HG03432 (cell line): ENCODE results near the gene GADD45G.

Experiments
- ATAC-seq: cut with Tn5 transposase; IDR thresholded peaks from one replicate; pipeline ENCODE4 v1.9.1; 2021; ENCODE audit warnings: mild to moderate bottlenecking, moderate library complexity; ENCODE audit not compliant: unreplicated experiment

Gene GADD45G

DNA sequence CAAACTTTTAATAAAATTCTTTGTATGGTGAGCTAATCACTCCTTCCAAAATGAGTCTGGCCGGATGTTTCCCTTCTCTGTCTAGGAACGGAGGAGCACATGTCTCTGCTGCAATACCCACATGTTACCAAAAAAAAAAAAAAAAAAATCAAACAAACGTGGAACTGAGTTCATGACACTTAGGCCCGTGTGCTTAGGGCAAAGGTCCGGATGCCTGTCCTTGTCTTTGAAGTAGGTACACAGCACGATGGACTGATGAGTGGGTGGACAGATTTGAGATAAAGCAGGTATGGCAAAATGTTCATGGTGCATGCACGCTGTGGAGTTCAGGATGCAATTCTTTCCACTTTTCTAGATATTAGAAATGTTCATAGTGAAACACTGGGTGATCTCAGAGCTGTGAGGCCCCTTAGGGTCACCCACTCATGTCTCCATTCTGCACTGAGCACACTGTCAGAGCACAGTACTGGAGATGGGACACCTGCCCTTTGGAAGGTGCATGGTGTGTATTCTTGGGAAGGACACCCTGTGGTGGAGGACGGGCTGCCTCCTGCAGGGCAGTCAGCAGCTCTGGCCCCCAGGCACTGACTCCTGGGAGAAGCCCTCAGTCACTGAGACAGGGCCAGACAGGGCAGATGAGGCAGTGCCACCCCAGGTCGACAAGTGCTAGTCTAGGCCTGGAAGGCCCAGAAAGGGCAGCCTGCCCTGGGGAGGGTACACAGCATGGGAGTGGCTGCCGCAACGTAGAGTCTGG is 43.6 kb downstream of the GADD45G start:
- ATAC-seq: no peak

DNA sequence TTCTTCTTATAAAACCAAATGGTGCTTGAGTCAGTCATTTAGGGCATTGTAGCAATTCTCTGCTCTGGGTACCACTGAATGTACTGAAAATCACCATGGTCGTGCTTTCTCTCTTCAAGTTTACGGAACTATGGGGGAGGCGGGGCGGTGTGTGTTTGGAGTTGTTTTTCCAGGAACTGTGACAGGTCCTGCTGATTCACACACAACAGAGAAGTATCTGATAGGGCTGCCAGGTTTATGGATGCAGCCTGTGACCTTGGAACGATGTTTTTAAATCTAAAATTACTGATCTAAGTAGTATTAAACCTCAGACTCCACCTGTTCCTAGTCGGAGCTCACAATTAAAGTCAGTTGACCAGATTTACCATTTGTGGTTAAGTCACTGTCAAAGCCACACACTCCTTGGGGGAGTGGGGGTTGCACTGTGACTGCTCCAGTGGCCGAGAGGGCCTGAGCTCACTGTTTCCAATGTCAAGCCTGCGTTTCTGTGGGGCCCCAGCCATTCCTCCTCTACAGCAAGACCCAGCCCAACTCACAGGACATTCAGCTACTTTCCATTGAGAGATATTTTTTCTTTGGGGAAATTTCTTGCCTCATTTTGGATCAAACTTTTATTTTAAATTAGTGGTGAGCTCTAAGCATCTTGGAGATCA is 44.4 kb downstream of the GADD45G start:
- ATAC-seq: no peak

DNA sequence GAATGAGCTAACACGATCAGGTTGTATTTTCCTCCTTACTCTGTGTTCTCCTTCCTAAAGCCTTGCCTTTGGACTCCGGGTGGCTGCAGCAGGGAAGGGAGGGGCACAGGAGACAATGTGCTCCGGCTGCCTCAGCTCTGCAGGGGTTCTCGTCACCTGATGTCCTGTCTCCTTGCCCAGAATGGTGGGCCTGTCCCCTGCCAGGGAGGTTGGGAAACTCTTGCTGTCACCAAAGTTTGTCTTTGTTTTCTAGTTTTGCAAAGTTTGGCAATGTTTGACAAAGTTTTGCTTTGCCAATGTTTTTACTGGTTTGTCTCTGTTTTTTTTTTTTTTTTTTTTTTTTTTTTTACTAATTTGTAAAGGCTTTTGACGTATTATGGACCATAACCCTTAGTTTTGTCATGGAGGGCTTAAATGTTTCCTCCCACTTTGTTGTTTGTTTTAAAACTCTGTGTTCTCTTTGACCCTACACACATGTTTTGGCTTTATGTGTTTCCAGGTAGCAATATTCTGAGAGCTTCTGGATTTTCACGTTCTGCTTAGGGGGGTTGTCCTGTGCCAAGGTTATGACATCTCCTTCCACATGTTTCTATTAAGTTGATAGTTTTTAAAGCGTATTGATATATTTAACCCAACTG is 49.3 kb downstream of the GADD45G start:
- no peak for ATAC-seq

DNA sequence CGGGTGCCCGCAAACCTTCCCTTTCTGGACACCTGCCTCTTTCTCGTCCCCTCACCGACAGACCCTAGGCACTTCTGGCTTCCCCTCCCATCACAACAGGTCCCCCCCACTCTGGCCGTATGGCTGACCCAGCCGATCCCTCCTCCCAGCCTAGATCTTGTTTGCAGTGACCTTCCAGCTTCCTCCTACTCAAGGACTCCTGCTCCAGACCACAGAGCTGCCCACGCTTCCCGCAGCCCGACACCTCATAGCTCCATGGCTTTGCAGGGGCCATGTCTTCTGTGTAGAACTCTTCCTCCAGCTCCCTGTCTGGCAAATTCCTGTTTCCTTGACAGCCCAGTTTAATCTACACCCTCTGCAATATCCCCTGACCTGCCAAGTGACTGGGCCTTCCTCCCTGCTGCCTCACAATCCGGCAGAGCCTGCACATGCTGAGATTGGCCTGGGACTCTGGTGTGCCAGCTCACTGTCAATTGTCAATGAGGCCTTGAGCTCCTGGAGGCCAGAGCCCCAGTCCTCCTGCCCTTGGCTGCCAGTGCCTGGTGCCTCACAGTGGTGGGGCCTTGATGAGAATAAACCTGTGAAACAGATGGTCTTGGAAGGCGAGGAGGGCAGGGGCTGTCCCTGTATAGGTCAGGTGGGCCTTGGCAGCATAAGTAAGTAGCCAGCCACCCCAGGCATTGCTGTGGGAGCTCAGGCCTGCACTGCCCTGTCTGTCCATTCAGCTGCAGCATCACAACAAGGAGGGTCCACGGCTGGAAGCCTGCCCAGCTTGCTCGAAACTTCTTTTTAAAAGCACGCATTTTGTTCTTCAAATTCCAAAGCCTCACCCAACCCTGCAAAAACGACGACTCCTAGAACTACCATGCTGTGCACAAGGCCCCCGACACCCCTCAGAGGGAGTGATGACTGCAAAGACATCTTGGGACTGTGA is 50.5 kb downstream of the GADD45G start:
- ATAC-seq: no peak
